ENCODE measurements around the gene C15orf61.

The C15orf61 gene

DNA sequence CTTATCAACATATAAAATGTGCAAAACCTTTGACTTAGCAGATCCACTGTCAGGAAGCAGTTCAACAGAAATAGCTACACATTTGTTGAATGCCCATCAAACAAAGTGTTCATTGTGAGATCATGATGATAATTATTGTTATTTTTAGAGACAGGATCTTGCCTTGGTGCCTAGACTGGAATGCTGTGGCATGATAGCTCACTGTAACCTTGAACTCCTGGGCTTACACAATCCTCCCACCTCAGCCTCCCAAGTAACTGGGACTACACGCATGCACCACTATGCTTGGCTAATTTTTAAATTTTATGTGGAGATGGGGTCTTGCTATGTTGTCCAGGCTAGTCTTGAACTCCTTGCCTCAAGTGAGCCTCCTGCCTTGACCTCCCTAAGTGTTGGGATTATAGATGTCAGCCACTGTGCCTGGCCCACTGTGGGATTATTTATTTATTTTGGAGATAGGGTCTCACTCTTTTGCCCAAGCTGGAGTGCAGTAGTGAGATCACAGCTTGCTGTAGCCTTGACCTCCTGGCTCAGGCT is 30.3 kb downstream of the C15orf61 start:
- no peak for TF ChIP-seq CTCF (IDR thresholded peaks at IDR 0.05; ENCODE audit: insufficient read depth, low read length, poor library complexity, severe bottlenecking)
- no peak overlapping the region for H3K4me3 ChIP-seq (replicated peaks; ENCODE audit: low read depth, low read length)
- no peak for DNase-seq (ENCODE audit: extremely low read depth, insufficient read length)
- peaks cover 6% of the 10 kb centered on the region for H3K36me3 ChIP-seq (ENCODE audit: control insufficient read depth, insufficient read depth, low read length)
- H3K27me3 ChIP-seq (replicated peaks; ENCODE audit: control insufficient read depth, insufficient read depth, low read length): no peaks in the 10 kb centered on the region

DNA sequence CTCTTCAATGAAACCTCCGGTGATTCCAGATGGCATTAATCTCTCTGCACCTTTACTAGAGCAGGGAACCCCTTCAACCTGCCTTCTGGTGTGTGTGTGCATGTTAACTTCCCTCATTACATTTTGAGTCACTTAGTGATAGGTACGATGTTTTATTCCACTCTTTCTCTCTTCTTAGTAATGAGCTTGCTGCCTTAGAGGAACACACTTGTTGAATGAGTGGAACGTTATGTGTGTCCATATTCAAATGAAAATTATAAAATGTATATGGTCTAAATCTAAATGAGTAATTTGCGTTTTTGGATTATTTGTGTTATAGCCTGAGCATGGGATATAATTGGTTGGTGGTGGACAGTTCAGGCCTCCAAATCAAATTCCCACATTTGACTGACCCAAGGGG is 33.6 kb downstream of the C15orf61 start:
- no peak for TF ChIP-seq CTCF (IDR thresholded peaks at IDR 0.05; ENCODE audit: insufficient read depth, low read length, poor library complexity, severe bottlenecking)
- Histone ChIP-seq H3K27me3 (replicated peaks; ENCODE audit: control insufficient read depth, insufficient read depth, low read length) (no peaks in the 10 kb centered on the region), H3K4me3 (replicated peaks; ENCODE audit: low read depth, low read length) (no peak overlapping the region), H3K36me3 (ENCODE audit: control insufficient read depth, insufficient read depth, low read length) (peaks cover 6% of the 10 kb centered on the region)
- DNase-seq (ENCODE audit: extremely low read depth, insufficient read length): no peak

GRCh38 chr15:67556976-67557570 is 36.1 kb downstream of the C15orf61 start:
- H3K36me3 ChIP-seq (ENCODE audit: control insufficient read depth, insufficient read depth, low read length): peaks cover 5% of the 10 kb centered on the region
- no peak for TF ChIP-seq CTCF (IDR thresholded peaks at IDR 0.05; ENCODE audit: insufficient read depth, low read length, poor library complexity, severe bottlenecking)

GRCh38 chr15:67558502-67558901 is 37.6 kb downstream of the C15orf61 start:
- Histone ChIP-seq H3K4me3 (replicated peaks; ENCODE audit: low read depth, low read length) (no peak overlapping the region), H3K27me3 (replicated peaks; ENCODE audit: control insufficient read depth, insufficient read depth, low read length) (no peaks in the 10 kb centered on the region), H3K36me3 (ENCODE audit: control insufficient read depth, insufficient read depth, low read length) (peaks cover 5% of the 10 kb centered on the region)
- no peak for DNase-seq (ENCODE audit: extremely low read depth, insufficient read length)
- no peak for TF ChIP-seq CTCF (IDR thresholded peaks at IDR 0.05; ENCODE audit: insufficient read depth, low read length, poor library complexity, severe bottlenecking)

More at GRCh38 chr15:67556976-67557570, 36.1 kb downstream of the C15orf61 start:
- Histone ChIP-seq H3K4me3 (replicated peaks; ENCODE audit: low read depth, low read length) (no peak overlapping the region), H3K27me3 (replicated peaks; ENCODE audit: control insufficient read depth, insufficient read depth, low read length) (no peaks in the 10 kb centered on the region)
- no peak for DNase-seq (ENCODE audit: extremely low read depth, insufficient read length)

GRCh38 chr15:67559158-67559557 is 38.2 kb downstream of the C15orf61 start:
- TF ChIP-seq CTCF (IDR thresholded peaks at IDR 0.05; ENCODE audit: insufficient read depth, low read length, poor library complexity, severe bottlenecking): no peak
- Histone ChIP-seq H3K27me3 (replicated peaks; ENCODE audit: control insufficient read depth, insufficient read depth, low read length) (no peaks in the 10 kb centered on the region), H3K36me3 (ENCODE audit: control insufficient read depth, insufficient read depth, low read length) (peaks cover 5% of the 10 kb centered on the region), H3K4me3 (replicated peaks; ENCODE audit: low read depth, low read length) (no peak overlapping the region)
- DNase-seq (ENCODE audit: extremely low read depth, insufficient read length): no peak

Data from GM06990 (cell line).